HG03460 (cell line): ENCODE measurements around the gene CCNB1IP1.
"Not testable (repeated sequence)": the region's sequence is repeated elsewhere in the genome, so short reads cannot be mapped to it uniquely, and the experiment has no call there.

Experiments
- ATAC-seq: cut with Tn5 transposase; IDR thresholded peaks from one replicate; pipeline ENCODE4 v1.9.1; 2021; ENCODE audit not compliant: unreplicated experiment

The CCNB1IP1 gene

DNA sequence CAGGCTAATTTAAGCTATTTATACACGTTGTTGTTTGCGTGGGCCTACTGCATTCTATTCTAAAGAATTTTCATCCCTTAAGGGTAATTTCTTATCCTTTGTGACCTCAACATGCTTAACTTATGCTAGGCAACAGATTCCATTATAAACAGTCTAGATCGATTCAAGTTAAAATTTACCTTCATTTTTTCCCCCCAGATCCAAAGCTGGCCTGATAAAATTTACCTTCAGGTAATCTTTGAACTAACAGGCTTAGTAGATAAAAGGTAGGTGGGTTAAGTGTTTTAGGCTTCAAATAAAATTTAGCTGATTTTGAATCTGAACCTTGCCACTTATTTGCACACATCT lies 389 bp upstream of the CCNB1IP1 start:
- ATAC-seq = no peak

DNA sequence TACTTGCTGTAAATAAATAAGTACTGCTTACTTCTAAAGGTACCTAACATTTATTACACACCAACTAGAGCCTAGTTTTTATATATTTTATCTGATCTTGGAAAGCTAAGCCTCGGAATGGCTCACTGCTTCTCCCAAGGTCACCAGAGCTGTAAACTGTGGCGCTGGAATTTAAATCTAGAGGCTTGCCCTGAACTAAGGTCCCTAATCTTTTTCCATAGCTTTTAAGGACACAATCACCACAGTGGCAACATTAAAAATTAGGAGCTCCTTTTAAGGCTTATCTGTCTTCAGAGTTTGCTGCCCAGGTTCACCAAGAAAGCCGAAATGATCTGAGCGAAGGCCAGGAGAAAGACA lies 670 bp downstream of the CCNB1IP1 start:
- no peak for ATAC-seq

DNA sequence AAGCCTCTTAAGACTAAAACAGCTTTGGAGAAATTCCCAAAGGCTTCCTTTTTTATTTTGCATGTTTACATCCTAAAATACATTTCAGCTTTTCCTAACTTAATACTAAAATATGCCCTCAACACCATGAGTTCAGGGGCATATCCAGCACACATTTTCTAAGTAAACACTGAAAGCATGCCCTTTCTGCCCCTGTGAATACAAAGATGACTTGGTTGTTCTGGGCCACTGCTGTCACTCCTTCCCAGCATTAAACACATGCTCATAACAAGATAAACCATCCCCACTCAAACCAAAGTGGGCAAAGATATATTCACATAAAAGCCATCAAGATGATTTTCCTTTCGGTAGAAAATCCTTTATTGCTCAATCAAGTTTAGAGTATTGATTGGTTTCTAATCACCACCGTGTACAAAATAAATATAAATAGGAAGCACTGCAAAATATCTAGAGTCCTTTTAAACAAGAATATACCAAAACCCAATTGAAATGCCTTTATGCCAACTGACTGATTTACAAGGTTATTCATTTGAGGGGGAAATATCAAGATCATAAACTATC lies 1.9 kb downstream of the CCNB1IP1 start:
- ATAC-seq = no peak

DNA sequence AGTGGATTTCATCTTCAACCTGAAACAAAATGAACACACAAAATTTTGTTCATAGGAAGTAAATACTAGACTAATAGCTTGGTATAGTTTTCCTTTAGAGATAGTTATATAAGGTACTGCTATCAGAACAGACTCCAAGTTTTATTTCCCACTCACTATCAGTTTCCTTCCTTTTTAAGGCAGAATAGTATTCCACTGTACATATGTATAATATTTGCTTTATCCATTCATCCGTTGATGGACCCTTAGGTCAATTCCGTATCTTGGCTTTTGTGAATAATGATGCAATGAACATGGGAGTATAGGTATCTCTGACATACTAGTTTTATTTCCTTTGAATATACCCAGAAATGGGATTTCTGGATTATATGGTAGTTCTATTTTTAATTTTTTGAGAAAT lies 3.7 kb downstream of the CCNB1IP1 start:
- no peak for ATAC-seq

DNA sequence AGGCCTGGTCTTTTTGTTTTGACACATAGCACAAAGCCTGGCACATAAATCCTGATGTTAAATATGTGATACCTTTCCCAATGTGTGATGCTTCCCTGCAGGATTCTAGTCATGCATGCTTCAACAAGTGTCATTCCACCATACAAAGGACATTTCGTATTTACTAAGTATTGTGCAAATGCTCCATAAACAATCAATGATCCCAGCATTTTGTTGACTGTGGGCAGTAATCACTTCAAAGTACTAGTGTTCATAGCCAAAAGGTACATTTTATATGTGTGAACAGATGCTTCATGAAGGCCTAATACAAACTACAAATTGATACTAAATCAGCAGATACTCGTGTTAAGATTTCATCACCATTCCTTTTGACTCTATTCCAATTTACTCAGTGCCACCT lies 4.4 kb downstream of the CCNB1IP1 start:
- ATAC-seq = no peak

DNA sequence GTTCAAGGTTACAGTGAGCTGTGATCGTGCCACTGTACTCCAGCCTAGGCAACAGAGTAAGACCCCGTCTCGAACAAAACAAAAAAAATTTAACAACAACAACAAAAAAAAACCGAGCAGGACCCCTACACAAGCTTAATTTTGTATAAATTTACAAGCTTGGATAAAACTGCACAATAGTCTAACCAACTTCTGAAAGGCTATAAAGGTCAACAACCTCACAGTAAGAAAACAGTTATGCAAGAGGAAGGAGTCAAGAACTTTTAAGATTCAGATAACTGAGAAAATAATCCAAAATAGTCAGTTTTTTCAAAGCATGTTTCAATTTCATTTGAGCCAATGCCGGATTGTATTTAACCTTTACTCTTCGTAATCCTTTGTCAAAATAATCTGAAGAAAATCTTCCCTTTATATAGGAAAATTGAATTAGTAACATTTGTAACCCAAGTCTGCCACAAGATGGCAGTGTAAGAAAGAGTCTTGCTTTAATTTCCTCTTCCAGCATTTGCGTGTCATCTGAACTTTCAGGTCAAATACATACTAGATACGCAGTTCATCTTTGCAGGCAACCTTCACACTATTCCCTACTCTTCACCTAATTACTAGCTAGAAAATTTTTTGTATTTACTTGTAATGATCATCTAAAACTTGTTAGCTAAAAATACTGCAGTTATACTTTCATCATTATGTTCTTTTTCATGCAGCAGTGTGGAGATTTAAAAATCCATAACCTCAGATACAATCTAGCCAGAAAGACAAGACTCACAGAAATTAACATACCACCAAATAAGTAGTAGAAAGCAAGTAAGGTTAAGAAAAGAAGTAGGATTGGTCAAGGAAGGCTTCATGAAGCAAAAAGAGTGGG lies 5.8 kb downstream of the CCNB1IP1 start:
- ATAC-seq = no peak

DNA sequence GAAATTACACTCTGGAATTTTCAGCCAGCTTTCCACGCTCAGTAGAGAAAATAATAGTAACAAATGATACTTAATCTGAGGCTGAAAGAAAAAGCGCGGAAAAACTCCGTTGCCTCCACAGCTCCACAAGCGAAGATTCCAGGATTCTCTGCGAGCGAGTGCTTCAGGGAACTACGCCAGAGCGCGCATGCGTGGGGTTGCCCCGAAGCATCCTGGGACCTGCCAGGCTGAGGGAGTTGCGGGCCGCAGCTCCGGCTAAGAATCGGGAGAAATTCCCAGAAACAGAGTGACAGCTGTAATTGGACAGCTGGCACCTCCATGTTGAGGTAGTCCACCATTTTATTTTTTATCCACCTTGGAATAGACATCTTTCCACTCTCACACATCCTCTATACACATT lies 15.4 kb downstream of the CCNB1IP1 start:
- ATAC-seq = no peak

DNA sequence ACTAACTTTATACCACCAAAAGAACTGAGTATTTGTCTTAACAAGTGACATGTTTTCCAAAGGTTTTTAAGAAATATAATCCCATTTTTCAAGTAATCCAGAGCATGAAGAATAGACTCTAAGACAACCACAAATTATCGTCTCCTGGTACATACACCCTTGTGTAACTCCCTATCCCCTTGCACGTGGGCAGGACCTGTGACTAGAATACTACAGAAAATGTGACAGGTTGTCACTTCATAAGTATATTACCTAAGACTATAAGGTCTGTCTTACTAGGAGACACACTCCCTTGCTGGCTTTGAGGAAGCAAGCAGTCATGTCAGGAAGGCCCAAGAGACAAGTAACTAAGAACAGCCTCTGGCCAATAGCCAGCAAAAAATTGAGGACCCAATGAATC lies 19.1 kb downstream of the CCNB1IP1 start:
- ATAC-seq = no peak

DNA sequence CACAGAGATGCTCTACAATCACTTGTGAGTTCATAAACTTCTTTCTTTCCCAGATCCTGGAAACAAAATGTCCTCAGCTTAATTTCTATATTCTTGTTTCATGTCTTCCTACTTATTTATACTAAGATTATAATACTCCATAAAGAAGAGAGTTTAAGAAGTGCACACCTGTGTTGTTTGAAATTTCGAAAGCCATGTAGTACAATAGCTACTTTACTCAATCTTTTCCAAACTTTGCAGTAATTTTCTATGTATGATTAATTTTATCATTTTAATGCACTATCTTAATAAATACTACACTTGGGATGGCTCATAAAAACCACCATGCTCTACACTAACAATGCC lies 27.0 kb downstream of the CCNB1IP1 start:
- no peak for ATAC-seq

DNA sequence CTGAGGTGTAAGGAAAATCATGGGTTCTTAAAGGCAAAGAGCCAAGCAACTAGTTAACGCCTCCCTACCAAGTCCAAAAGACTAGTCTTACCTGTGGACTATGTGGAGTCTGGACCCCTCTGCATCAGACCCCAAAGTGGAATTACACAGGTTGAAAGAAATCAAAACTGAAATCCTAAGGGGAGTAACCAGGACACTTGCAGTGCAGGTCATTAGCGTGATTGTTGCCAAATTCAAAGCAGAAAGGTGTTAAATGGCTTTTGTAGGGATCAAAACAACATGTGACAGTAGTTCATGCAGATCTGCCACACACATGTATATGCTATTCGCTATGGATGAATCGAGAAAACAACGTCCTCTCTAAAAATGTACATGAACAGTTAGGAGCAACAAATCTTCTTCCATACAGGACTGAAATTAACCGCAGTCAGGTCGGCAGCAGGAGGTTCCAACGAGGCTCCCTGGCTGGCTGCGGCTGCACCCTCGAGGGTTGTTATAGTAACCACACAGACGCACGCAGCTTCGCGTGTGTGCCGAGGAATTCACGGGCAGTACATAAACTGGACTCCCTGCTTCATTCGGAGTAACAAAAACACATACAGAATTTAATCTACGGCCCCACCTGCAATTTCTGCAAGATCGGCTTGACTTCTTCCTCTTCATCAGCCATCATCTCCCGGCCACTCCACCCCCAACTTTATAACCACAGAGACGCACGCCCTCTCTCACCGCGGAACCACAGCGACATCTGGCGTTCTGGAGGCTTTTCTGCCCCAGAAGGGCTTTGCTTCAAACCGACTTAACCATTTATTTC lies 27.6 kb downstream of the CCNB1IP1 start, which contains the start of gene TTC5:
TSS of gene TTC5 (minus strand) at position 687 of the 814 bp plus-strand sequence. CDS start at position 673, 14 bp downstream.
- ATAC-seq = peak; percentile 97

DNA sequence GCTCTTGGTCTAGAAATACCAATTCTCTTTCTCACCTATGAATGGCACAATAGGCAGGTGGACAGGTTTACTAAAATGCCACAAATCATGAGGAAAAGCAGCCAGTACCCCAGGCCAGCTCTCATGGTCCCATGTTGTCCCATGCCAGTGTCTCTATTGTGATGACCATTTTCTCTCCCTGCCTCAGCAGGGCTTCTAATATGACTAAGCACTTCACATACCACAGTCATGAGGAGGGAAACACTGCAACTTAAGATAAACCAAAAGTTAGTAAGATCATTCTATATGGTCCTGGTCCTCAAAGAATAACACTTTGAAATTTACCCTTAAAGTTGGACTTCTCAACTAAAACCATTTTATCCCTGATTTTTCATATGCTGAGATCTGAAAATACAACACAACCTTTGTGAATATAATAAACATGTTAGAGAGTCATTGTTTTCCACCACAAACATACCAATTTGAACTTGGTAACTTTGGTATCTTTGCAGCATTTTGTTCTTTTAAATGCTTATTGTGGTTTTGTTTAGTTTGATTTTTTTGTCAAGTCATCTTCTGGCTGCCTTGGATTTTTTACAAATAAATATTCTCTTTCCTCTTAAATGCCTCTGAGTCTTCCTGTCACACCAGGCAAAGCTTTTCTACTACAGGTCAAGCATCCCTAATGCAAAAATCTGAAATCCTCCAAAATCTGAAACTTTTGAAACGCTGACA lies 30.9 kb downstream of the CCNB1IP1 start:
- no peak for ATAC-seq

DNA sequence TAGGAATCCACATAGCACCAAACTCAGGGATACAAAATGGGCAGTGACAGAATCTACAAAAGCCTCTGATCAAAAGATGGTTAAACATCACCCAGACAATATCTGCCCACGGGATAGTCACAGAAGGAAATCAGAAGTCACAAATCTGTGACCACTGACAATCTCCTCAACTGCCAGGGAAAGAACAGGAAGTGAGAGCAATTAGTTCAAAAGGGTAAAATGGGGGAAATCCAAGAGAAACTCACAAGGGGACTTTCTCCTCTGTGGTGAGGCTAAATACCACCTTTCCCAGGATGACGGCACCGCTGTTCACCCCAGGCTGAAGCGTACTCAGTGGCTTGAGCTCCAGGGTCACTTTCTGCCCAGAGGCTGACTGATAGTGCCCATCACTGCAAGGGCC lies 38.0 kb downstream of the CCNB1IP1 start:
- no peak for ATAC-seq

DNA sequence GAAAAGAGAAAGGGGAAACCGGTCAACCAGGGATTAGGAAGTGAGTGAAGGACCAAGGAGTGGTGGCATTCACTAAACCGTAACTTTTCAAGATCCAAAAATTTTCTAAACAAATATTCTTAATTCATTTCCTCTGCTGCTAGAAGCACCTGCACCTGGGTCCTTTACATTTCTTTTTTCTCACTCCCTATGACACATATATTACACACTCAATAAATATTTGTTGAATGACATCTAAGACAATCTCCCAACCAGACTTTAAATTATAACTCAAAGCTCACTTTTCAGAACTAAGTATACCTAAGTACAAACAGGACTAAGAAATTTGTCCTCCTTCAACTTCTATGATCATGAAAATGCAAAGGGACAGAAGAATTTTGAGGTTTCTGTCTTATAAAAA lies 38.4 kb downstream of the CCNB1IP1 start:
- ATAC-seq = no peak

DNA sequence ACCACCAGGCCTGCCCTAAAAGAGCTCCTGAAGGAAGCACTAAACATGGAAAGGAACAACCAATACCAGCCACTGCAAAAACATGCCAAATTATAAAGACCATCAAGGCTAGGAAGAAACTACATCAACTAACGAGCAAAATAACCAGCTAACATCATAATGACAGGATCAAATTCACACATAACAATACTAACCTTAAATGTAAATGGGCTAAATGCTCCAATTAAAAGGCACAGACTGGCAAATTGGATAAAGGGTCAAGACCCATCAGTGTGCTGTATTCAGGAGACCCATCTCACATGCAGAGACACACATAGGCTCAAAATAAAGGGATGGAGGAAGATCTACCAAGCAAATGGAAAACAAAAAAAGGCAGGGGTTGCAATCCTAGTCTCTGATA lies 51.1 kb downstream of the CCNB1IP1 start:
- not testable (repeated sequence) for ATAC-seq

DNA sequence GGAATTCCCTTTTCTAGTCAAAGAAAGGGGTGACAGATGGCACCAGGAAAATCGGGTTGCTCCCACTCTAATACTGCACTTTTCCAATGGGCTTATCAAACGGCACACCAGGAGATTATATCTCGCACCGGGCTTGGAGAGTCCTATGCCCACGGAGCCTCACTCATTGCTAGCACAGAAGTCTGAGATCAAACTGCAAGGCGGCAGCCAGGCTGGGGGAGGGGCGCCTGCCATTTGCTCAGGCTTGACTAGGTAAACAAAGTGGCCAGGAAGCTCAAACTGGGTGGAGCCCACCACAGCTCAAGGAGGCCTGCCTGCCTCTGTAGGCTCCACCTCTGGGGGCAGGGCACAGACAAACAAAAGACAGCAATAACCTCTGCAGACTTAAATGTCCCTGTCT lies 52.8 kb downstream of the CCNB1IP1 start:
- ATAC-seq = not testable (repeated sequence)

DNA sequence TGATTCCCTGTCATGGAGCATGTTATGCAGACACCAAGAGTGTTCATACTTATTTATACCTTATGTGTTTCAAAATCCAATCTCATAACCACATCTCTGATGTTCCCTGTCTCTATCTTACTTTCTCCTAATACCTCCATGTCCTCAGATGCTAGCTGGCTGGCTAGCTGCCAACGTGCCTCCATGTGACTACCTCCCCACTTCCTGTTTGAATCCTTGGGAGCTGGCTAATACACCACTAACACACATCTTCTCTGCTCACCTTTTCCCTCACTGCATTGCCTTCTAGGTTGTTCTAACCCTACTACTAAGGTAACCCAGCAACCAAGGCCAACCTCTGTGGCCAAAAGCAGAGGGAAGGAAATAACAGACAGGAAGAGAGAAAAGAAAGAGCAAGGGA lies 54.7 kb downstream of the CCNB1IP1 start:
- no peak for ATAC-seq

DNA sequence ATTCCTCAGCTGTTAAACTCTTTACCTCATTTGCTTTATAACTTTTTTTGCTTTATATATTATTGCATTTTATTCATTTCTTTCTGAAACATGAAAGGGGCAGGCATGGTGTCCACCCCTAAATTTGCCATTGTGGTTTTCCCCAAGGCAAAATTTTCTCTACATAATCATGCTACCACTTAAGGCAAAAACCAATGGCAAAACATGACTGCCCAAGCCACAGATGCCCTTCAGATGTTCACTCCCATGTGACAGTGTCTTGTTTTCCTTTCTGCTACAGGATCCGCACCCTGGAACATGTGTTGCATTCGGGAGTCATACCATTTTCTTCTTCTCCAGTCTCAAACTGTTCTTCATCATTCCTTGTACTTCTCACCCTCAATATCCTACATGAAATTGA lies 55.7 kb downstream of the CCNB1IP1 start:
- ATAC-seq = no peak

DNA sequence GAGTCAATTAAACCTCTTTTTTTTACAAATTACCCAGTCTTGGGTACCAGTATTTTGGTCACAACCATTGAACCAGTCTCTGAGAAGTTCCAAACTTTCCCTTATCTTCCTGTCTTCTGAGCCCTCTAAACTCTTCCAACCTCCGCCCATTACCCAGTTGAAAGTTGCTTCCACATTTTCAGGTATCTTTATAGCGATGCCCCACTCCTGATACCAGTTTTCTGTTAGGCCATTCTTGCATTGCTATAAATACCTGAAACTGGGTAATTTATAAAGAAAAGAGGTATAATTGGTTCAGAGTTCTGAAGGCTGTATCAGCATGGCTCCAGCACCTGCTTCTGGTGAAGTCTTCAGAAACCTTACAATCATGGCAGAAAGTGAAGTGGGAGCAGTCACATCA lies 59.0 kb downstream of the CCNB1IP1 start:
- no peak for ATAC-seq

DNA sequence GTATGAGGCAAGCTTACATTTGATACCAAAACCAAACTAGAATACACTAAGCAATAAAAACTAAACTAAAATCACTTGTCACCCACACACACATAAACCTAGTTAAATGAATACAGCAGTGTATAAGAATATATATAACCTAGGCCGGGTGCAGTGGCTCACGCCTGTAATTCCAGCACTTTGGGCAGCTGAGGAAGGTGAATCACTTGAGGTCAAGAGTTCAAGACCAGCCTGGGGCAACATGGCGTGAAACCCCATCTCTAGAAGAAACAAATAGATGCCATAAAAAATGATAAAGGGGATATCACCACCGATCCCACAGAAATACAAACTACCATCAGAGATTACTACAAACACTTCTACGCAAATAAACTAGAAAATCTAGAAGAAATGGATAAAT lies 68.7 kb downstream of the CCNB1IP1 start:
- not testable (repeated sequence) for ATAC-seq

DNA sequence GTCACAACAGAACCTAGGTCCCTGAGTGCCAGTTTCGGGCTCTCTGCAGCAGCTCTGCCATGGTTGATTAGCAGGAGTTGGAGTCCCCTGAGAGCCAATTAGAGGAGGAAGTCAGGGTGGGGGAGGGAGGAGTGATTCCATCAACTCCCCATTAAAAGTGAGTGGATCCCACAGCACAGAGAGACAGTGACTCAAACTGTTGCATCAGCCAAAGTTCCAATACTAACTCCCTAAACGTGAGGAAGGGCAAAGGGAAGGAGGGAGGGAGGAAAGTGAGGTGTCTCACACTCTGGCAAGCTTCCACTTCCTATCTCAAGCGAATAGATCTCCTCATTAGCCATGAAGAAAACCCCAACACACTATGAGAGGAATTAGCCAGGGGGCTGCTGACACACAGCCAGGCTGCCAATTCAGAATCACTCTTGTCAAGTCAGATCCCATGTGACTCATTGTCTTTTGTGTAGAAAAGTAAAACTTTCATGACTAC lies 70.4 kb downstream of the CCNB1IP1 start:
- ATAC-seq = no peak
